Stimulated activated CD4-positive, alpha-beta T cell treated with anti-CD3 and anti-CD28 coated beads, Interleukin-15, amount 100 ng/mL, for 24 hours (primary cell): ENCODE data around the gene BEND4.

ENCODE experiments used
- DNase-seq: peaks from one replicate; pipeline ENCODE4 v3.0.0-alpha.2; 2020

Gene BEND4

GRCh38 chr4:42101446-42101975 lies 50.9 kb downstream of the BEND4 start:
- no peak for DNase-seq

- no peak for DNase-seq
Observed at GRCh38 chr4:42088386-42088785, 64.1 kb downstream of the BEND4 start.

DNA sequence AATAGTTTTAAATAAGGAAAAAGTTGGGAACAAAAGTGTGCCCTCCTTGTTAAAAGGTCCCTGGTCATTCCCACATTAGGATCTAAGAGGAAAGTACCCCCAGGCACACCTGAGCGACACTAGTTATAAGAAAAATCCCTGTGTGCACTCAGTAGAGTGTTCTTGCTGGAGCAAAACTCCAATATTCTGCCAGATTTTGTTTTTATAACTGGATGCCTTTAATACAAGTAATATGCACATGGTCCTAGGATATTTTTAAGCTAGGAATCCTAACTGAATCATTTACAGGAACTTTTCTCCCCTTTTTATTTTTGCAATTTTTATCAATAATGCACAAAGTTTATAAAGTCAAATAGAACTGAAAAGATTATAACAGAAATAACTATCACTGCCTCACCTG lies 68.6 kb downstream of the BEND4 start:
- DNase-seq = no peak

DNA sequence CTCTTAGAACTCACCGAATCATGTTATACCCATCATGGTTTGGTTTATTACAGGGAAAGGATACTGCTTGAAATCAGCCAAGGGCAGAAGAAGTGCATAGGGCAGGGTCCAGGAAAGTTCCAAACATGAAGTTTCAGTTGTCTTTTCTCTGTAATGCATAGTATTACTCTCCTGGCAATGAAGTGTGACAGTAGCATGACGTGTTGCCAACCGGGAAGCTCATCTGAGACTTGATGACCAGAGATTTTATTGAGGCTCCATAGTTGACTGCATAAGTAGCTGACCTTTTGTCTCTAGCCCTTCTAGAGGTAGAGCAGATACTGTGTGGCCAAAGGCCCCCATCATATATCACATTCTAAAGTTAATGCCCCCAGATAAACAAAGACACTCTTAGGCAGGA lies 72.1 kb downstream of the BEND4 start:
- no peak for DNase-seq

DNA sequence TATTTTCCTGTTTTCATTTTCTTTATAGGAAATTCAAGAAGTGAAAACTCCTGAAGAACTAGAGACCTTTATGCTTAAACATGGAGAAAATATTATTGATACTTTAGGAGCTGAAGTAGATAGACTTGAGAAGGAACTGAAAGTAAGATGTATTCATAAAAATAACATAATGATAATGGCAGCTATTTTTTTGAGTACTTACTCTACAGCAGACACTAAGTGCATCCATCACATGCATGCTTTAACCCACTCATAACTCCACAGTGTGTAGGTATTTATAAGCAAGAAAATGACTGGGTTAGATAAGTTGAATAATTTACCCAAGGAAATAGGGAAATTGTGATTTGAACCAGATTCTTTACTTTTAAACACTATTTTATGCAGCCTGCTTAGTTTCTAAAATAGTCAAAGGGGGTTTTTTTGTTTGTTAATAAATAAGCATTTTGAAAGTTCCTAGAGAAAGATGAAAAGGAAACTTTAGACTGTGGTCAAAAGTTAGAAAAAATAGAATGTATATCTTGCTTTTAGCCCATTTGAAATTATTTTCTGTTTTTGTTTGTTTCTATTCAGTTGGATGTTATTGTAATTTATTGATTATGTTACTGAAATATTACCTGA lies 74.2 kb downstream of the BEND4 start:
- DNase-seq = no peak

DNA sequence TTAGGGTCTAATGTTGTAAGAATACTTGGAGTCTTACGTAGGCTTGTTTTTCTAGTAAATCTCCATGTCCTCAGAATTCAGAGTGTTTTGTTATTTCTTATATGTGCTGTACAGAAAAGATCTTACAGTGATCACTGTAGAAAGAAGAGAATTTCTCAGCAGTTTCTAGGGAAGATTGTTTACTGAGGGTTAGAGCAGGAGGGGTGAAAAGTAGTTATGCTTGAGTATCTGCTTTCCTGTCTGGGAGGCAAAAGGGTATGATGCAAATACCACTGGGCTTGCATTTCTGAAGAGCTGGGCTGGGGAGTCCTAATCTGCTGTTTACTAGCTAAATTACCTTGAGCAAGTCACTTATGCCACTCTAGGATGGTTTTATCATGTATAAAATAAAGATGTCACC lies 78.2 kb downstream of the BEND4 start:
- no peak for DNase-seq

DNA sequence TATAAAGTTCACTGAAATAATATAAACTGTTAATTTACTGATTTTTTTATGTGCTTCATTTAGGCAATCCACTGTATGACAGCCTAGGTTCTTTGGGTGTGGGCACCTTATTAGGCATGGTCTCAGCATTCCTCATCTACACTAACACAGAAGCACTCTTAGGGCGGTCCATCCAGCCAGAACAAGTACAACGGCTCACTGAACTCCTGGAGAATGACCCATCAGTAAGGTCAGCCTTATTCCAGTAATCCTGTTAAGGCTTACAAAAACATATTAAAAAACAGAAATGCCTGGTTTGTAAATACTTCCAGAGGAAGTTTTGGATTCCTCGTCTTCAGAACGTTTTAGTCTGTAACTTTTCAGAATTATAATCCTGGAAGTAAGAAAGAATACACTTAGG lies 82.0 kb downstream of the BEND4 start:
- no peak for DNase-seq

DNA sequence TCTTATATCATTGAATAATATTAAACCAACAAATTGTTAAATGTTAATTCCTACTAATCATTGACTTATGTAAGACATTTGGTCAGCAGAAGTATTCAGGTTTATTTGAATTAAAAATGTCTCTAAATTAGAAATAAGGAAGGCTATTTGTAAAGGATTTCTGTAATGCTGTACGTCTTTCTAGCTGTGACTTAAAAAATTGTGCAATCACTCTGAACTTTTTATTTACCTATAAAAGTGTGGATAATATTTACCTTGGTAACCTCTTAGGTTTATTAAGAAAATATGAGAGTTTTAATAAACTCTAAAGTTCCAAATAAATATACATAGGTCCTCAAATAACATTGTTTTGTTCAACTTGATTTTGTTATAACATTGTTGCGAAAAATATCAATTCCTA lies 85.2 kb downstream of the BEND4 start:
- DNase-seq = no peak

DNA sequence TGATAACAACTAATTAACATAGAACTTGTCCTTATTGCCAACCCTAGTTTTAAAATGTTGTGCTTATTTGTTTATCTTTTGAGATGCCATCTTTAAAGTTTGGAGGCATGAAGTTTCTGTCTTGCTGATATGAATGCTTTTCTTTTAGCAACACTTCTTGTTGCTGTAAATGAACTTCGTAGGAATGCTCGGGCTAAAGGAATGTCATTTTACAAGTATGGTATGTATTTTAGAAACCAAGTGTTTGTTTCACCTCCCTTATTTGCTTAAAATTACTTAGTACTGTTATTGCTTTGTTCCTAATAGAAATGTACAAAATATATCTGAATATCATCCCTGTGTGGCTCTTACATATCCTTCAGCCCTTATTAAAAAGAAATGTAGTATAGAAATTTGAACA lies 86.1 kb downstream of the BEND4 start:
- DNase-seq = no peak
